Progenitor cell of endocrine pancreas (in vitro differentiated cells): ENCODE measurements around the gene ATP7A. TPM values are rescaled to one million over a fixed set of nuclear protein-coding genes. Genes with fewer than 3 reads are reported as not detected.
"Not testable (repeated sequence)": the region's sequence is repeated elsewhere in the genome, so short reads cannot be mapped to it uniquely, and the experiment has no call there.

Experiments
- DNase-seq: peaks from one replicate; pipeline ENCODE4 v3.0.0; 2021; ENCODE audit warnings: low spot score; ENCODE audit not compliant: unreplicated experiment
- H3K27ac Mint-ChIP-seq: 2 replicates; pipeline ENCODE4 v1.8.0; 2021; ENCODE audit warnings: mild to moderate bottlenecking, moderate library complexity, mixed read lengths
- H3K27me3 Mint-ChIP-seq: 2 replicates; pipeline ENCODE4 v1.8.0; 2021; ENCODE audit warnings: mixed read lengths
- H3K36me3 Mint-ChIP-seq: 2 replicates; pipeline ENCODE4 v1.8.0; 2022; ENCODE audit warnings: mixed read lengths; ENCODE audit not compliant: insufficient read depth
- H3K4me1 Mint-ChIP-seq: 2 replicates; pipeline ENCODE4 v1.8.0; 2021; ENCODE audit warnings: low read depth, mixed read lengths
- H3K4me3 Mint-ChIP-seq: 2 replicates; pipeline ENCODE4 v1.8.0; 2021; ENCODE audit warnings: low read depth, mild to moderate bottlenecking, moderate library complexity, mixed read lengths
- H3K9me3 Mint-ChIP-seq: 2 replicates; pipeline ENCODE4 v1.8.0; 2021; ENCODE audit warnings: low read depth, mixed read lengths
- total RNA-seq: library from RNA; stranded (reverse); gene quantifications from 2 replicates; pipeline ENCODE4 v1.2.1, GENCODE V29; 2021
- TF ChIP-seq, protein P1 (sequence below): fragments of 200-600 bp; sonication (generic); IDR thresholded peaks from one replicate; pipeline ENCODE4 v1.5.0; 2021; ENCODE audit warnings: antibody characterized with exemption, mild to moderate bottlenecking; ENCODE audit not compliant: unreplicated experiment

Gene ATP7A
- total RNA-seq, 1 donor from 2014 or later, result 12.1 TPM

DNA sequence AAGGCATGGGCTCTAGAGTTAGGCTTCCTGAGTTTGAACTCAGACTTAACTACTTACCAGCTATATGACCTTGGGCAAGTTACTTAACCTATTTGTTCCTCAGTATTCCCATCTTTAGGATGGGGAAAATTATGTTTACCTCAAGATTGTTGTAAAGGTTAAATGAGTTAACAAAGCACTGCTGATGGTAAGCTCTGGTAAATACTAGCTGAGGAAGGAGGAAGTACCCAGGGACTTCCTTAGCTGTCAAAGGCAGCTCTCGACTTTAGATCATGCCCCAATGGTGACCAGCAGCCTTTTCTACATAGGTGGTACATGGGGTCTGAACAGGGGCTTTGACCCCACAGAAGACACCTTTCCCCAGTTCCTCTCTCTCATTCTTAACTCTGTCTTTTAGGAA, 20.1 kb downstream of the ATP7A start:
- no peaks in the 10 kb centered on the region for H3K4me1 Mint-ChIP-seq
- H3K4me3 Mint-ChIP-seq, result no peak overlapping the region
- peaks cover 20% of the 10 kb centered on the region for H3K9me3 Mint-ChIP-seq
- H3K36me3 Mint-ChIP-seq, result peaks cover 12% of the 10 kb centered on the region
- TF ChIP-seq, protein P1, sequence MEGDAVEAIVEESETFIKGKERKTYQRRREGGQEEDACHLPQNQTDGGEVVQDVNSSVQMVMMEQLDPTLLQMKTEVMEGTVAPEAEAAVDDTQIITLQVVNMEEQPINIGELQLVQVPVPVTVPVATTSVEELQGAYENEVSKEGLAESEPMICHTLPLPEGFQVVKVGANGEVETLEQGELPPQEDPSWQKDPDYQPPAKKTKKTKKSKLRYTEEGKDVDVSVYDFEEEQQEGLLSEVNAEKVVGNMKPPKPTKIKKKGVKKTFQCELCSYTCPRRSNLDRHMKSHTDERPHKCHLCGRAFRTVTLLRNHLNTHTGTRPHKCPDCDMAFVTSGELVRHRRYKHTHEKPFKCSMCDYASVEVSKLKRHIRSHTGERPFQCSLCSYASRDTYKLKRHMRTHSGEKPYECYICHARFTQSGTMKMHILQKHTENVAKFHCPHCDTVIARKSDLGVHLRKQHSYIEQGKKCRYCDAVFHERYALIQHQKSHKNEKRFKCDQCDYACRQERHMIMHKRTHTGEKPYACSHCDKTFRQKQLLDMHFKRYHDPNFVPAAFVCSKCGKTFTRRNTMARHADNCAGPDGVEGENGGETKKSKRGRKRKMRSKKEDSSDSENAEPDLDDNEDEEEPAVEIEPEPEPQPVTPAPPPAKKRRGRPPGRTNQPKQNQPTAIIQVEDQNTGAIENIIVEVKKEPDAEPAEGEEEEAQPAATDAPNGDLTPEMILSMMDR, result no peak
- H3K27ac Mint-ChIP-seq, result no peak overlapping the region
- no peaks in the 10 kb centered on the region for H3K27me3 Mint-ChIP-seq
- no peak for DNase-seq

DNA sequence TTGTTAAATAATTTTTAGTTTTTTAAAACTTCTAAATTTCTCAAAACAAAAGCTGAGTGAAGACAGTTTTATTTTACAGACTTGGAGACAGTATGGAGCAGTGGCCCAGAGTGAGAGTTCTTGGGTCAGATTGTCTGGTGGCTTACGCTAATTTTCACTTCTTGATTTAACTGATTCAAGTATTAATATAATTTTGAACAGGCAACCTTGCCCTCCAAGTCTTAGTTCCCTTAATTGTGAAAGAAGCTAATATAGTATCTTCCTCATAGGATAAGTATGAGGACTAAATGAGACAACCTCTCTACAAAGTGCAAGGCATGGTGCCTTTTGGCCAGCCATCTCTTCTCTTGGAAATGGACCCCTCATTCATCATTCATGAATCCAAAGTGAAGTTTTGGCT, 25.4 kb downstream of the ATP7A start:
- Mint-ChIP-seq H3K9me3 (peaks cover 7% of the 10 kb centered on the region), H3K27ac (no peak overlapping the region), H3K36me3 (peaks cover 4% of the 10 kb centered on the region), H3K4me3 (no peak overlapping the region), H3K4me1 (no peaks in the 10 kb centered on the region), H3K27me3 (no peaks in the 10 kb centered on the region)
- no peak for DNase-seq
- TF ChIP-seq, protein P1, result no peak

DNA sequence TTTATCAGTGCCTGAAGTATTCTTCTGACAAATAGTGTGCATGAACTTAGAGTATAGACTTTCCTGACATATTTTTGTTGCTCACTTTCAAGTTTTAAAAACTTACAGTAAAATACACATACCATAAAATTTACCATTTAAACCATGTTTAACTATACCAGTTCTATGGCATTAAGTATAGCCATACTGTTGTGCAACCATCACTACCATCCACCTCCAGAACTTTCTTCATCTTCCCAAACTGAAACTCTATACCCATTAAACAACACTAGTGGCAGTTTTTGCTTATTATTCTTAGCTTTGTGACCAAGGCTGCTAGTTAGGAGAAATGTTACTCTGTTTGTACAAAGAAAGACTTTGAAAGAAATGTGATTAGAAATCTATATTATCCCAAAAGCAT, 25.8 kb downstream of the ATP7A start:
- H3K4me1 Mint-ChIP-seq, result no peaks in the 10 kb centered on the region
- DNase-seq, result no peak
- H3K27ac Mint-ChIP-seq, result no peak overlapping the region
- H3K9me3 Mint-ChIP-seq, result peaks cover 7% of the 10 kb centered on the region
- H3K27me3 Mint-ChIP-seq, result no peaks in the 10 kb centered on the region
- TF ChIP-seq, protein P1, result no peak
- no peak overlapping the region for H3K4me3 Mint-ChIP-seq
- peaks cover 2% of the 10 kb centered on the region for H3K36me3 Mint-ChIP-seq

- Mint-ChIP-seq H3K36me3 (peaks cover 2% of the 10 kb centered on the region), H3K27me3 (no peaks in the 10 kb centered on the region), H3K4me3 (no peak overlapping the region), H3K27ac (no peak overlapping the region), H3K4me1 (no peaks in the 10 kb centered on the region), H3K9me3 (peaks cover 7% of the 10 kb centered on the region)
- TF ChIP-seq, protein P1, result no peak
- no peak for DNase-seq
Measured at GRCh38 chrX:77937291-77937690, 26.8 kb downstream of the ATP7A start.

- Mint-ChIP-seq H3K4me1 (no peaks in the 10 kb centered on the region), H3K9me3 (peaks cover 3% of the 10 kb centered on the region), H3K27ac (no peak overlapping the region), H3K36me3 (no peaks in the 10 kb centered on the region), H3K4me3 (no peak overlapping the region), H3K27me3 (no peaks in the 10 kb centered on the region)
- TF ChIP-seq, protein P1, result no peak
- DNase-seq, result no peak
Measured at GRCh38 chrX:77938083-77938680, 27.7 kb downstream of the ATP7A start.

- not testable (repeated sequence) for DNase-seq, H3K36me3 Mint-ChIP-seq, H3K27ac Mint-ChIP-seq, H3K9me3 Mint-ChIP-seq, H3K4me3 Mint-ChIP-seq, H3K4me1 Mint-ChIP-seq, H3K27me3 Mint-ChIP-seq
Measured at GRCh38 chrX:77945031-77945430, 34.5 kb downstream of the ATP7A start.
